KOPT-K1 (cell line): ENCODE data around the gene TRAF1.
"Not testable (repeated sequence)": the region's sequence is repeated elsewhere in the genome, so short reads cannot be mapped to it uniquely, and the experiment has no call there.

Experiments used
- H3K27ac ChIP-seq: fragments of 200-600 bp; sonication (generic); 2 replicates; pipeline ENCODE4 v1.5.1; 2016; ENCODE audit warnings: antibody characterized with exemption, mild to moderate bottlenecking, low read depth, low read length; ENCODE audit not compliant: poor library complexity, severe bottlenecking
- H3K36me3 ChIP-seq: fragments of 200-600 bp; sonication (generic); 2 replicates; pipeline ENCODE4 v1.5.1; 2017; ENCODE audit warnings: antibody characterized with exemption, mild to moderate bottlenecking, low read length, moderate library complexity; ENCODE audit not compliant: insufficient read depth
- H3K9me3 ChIP-seq: fragments of 200-600 bp; sonication (generic); 2 replicates; pipeline ENCODE4 v1.5.1; 2017; ENCODE audit warnings: antibody characterized with exemption, low read length, mild to moderate bottlenecking; ENCODE audit not compliant: insufficient read depth, poor library complexity, severe bottlenecking

The TRAF1 gene, protein sequence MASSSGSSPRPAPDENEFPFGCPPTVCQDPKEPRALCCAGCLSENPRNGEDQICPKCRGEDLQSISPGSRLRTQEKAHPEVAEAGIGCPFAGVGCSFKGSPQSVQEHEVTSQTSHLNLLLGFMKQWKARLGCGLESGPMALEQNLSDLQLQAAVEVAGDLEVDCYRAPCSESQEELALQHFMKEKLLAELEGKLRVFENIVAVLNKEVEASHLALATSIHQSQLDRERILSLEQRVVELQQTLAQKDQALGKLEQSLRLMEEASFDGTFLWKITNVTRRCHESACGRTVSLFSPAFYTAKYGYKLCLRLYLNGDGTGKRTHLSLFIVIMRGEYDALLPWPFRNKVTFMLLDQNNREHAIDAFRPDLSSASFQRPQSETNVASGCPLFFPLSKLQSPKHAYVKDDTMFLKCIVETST

DNA sequence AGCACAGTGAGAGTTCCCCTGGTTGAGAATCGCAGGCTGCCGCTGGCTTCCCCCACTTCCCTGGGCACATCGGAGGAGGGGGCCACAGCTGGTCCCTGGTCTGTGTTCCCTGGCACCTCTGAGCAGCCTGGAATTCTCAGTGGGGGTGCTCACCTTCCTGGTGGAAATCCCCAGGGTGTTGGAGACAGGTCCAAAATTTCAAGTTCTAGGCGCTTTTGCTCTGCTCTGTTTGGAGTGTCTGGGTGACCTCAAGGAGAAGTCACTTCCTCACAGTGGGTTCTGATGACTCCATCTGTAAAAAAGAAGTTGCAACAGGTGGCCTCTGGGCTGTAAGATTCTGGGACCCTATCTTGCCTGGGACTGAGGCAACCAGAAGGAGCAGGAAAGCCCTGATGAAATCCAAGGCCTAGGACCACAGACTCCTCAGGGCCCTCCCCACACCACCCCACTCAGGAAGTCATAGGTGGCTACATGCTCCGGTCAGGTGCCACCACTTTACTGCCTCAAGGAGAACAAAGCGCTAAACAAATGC lies at the start of gene TRAF1:
Gene TRAF1, minus strand, starts transcription at position 400 of the 532 bp plus-strand sequence. CDS start 721 bp downstream, outside the sequence.
- Histone ChIP-seq H3K9me3 (no peaks in the 10 kb centered on the region), H3K27ac (peak within 1 kb of the TSS; percentile 64), H3K36me3 (no peaks in the 10 kb centered on the region)

DNA sequence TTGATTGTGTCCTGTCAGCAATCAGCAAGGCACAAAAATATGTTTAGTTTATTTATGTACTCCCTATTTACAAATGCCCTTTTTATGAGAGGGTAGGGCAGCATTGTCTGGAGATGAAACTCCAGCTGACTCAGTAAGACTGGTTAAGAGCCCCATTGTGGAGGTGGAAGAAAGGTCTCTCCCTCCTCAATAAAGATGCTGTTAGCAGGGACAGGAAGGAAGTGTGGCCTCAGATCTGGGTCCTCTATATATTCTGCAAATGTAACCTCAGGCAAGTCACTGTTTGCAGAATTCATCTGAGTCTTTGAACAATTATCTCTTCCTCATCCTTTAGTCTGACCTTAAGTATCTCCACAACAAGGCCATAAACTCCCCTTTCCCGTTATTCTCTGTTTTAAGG lies 48.3 kb upstream of the TRAF1 start:
- no peaks in the 10 kb centered on the region for H3K36me3 ChIP-seq
- H3K27ac ChIP-seq, result peak overlapping the region; percentile 53
- no peaks in the 10 kb centered on the region for H3K9me3 ChIP-seq

DNA sequence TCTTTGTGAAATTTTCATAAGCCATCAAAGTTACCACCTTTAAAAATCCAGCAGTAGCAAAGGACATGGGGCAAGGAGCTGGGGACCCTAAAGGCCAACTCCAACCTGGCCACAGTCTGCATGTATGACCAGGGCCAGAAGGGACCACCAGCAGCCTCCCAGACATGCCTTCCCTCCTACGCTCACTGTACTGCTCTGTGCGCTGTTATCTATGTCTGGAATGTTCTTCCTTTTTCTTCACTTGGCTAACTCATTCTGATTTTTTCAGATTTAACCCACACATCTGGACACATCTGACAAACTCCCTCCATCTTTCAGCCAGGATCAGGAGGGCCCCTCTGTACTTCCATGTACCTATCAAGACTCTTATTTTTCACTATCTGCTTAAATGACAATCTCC lies 47.6 kb upstream of the TRAF1 start:
- H3K36me3 ChIP-seq, result no peaks in the 10 kb centered on the region
- no peaks in the 10 kb centered on the region for H3K9me3 ChIP-seq
- peak overlapping the region; percentile 53 for H3K27ac ChIP-seq

DNA sequence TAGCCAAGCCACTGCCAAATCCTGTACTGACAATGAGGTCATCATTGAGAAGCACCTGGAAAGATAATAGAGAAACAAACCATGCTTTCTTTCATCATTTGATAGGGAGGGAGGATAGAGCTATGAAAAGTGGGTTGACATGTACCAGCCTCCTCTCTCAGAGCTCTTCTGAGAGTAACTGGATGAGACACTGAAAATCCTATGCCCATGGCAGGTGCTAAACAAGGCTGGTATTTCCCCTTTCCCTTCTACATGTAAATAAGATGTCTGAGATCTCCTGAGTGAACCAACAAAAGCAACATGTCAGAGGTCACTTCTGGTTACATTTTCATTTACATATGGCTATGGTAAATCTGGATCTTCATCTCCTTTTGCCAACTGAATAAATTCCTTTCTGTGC lies 45.3 kb upstream of the TRAF1 start:
- no peaks in the 10 kb centered on the region for H3K36me3 ChIP-seq
- no peaks in the 10 kb centered on the region for H3K9me3 ChIP-seq
- H3K27ac ChIP-seq, result no peak overlapping the region

DNA sequence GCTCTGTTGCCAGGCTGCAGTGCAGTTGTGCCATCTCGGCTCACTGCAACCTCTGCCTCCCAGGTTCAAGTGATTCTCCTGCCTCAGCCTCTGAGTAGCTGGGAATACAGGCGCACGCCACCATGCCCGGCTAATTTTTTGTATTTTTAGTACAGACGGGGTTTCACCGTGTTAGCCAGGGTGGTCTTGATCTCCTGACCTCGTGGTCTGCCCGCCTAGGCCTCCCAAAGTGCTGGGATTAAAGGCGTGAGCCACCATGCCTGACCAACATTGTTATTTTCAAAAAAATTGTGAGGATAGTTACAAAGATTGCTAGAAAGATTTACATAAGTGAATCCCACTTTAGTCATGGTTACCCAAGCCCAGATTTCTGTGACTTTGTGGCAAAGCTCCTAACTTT lies 44.9 kb upstream of the TRAF1 start:
- H3K36me3 ChIP-seq, result not testable (repeated sequence)

DNA sequence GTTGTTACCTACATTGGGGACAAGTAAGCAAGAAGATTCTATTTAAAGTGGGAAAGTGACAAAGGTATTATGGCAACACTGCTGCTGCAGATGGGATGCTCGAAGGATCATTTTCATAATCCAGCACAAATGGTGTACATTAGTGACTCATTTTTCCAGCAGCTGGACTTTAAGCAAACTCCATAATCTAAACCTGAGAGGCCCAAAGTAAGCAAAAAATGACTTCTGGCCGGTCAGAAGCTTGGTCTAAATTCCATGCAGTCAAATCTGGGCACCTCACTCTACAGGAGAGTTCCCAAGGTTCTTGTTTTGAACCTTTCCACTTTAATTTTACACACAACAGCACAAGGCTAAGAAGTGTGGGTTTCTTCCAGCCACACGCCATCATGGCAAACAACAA lies 43.6 kb upstream of the TRAF1 start:
- no peaks in the 10 kb centered on the region for H3K36me3 ChIP-seq
- H3K9me3 ChIP-seq, result no peaks in the 10 kb centered on the region
- H3K27ac ChIP-seq, result no peak overlapping the region

More for the DNA sequence above, 44.9 kb upstream of the TRAF1 start:
- not testable (repeated sequence) for H3K9me3 ChIP-seq, H3K27ac ChIP-seq

DNA sequence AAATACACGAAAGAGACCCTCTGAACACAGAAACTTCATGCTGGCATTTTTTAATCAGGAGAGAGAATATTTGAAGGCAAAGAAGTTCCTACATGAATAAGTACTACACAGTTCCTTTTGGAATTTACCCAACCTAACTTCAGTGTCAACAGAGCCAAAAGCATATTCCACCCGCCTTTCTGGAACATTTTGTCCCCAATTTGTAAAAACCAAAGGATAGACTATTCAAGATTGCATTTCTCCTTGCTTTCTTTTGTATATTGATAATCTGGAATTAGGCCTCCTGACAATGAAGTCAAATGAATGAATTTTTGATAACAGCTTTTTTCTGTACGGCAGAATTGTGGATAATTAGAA lies 39.4 kb upstream of the TRAF1 start:
- Histone ChIP-seq H3K27ac (no peak overlapping the region), H3K36me3 (no peaks in the 10 kb centered on the region)

DNA sequence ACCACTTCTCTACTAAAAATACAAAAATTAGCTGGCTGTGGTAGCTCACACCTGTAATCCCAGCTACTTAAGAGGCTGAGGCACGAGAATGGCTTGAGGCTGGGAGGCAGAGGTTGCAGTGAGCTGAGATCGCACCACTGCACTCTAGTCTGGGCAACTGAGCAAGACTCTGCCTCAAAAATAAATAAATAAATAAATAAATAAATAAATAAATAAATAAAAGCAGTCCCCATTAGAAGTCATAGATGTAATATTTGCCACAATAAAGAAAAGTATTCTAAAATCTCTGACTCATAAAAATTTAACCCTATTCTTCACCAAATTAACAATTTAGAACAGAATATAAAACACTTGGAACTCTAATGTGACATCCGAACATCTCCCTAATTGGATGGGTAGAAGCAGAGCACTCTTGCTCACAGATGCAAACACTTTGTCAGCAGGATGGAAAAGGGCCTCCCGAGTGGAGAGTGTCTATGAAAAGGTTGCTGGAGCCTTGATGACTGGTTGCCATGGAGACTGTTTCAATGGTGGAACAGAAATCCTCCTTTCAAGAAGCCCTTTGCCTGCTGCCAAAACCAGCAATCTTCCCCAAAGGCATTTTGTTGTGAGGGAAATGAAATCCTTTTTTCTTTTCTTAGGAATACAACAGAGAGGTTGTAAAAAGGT lies 38.9 kb upstream of the TRAF1 start:
- H3K36me3 ChIP-seq, result no peaks in the 10 kb centered on the region
- no peaks in the 10 kb centered on the region for H3K9me3 ChIP-seq
- no peak overlapping the region for H3K27ac ChIP-seq

More for the DNA sequence above, 39.4 kb upstream of the TRAF1 start:
- H3K9me3 ChIP-seq, result no peaks in the 10 kb centered on the region

DNA sequence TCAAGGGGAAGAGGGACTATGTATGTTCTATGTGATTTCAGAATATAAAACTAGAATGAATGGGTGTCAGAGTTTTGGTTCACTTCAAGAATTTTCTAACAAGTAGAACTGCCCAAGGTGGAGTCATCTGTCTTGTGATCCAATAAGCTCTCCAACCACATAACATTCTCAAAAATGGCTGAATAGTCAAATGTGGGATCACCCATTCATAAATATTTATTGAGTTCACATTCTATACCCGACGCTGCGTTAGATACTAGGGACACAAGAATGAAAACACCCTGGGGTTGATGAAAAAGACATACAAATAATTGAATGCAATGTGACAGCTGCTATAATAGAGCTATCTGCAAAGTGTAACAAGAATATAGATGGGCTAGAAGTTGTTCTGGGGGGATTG lies 35.3 kb upstream of the TRAF1 start:
- Histone ChIP-seq H3K9me3 (no peaks in the 10 kb centered on the region), H3K27ac (no peak overlapping the region), H3K36me3 (no peaks in the 10 kb centered on the region)

DNA sequence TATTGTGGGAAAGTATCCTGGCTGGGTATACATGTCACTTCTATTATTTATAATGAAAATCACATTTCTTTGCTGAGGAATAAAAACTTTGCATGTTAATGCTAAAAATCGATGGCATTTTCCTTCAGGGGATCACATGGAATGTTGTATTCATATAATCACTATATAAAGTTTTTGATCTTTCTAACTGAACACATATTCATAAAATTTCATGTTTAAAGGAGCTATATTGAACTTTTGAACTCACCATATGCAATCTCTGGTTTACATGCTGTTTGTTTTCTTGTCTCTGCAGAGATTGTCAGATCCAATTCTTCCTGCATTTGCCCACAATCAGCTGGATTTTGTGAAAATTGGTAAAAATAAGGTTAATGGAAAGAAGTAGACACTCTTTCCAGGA lies 33.4 kb upstream of the TRAF1 start:
- Histone ChIP-seq H3K9me3 (no peaks in the 10 kb centered on the region), H3K36me3 (no peaks in the 10 kb centered on the region), H3K27ac (no peak overlapping the region)

DNA sequence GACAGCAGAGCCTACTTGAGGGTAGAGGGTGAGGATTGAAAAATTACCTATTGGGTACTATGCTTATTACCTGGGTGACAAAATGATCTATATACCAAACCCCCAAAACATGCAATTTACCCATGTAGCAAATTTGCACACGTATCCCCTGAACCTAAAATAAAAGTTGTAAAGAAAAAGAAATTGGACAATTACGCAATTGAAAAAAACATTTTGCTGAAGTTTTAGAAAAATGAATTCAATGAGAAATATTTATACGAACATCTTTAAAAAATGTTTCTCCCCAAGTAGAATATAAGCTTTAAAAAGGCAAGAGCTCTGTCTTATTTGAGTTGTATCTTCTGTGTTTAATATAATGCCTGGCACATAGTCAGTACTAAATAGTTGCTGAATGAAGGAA lies 30.3 kb upstream of the TRAF1 start:
- H3K27ac ChIP-seq, result no peak overlapping the region
- no peaks in the 10 kb centered on the region for H3K36me3 ChIP-seq
- no peaks in the 10 kb centered on the region for H3K9me3 ChIP-seq

DNA sequence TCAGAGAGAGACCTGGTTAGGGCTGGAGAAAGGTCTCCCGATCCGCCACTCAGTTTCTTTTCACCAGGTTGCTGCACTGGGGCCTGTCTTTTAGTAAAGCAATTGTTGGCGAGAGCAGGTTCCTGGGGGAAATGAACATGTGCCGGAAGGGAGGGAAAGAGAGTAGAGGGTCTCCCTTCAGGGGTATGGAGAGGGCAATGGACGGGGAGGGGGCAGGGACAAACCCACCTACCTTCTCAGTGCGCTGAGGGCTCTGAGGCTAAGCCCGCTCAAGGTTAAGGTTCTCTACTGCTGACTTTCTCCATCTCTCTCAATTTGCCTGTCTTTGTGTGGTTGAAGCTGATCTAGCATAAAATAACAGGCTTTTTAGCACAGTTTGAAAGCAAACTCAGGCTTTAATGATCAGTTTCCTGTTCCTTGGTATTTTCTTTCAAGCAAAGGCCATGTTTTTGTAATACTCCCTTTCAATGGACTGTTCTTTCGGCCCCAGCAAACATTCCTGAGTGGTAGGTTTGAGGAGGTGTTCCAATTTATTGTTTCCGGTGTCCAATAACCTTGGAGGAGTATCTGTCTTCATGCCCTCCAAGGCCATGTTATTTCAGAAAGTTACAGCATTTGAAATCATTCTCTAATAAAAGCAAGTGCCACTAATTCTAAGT lies 25.5 kb upstream of the TRAF1 start:
- Histone ChIP-seq H3K9me3 (no peaks in the 10 kb centered on the region), H3K36me3 (no peaks in the 10 kb centered on the region), H3K27ac (no peak overlapping the region)

DNA sequence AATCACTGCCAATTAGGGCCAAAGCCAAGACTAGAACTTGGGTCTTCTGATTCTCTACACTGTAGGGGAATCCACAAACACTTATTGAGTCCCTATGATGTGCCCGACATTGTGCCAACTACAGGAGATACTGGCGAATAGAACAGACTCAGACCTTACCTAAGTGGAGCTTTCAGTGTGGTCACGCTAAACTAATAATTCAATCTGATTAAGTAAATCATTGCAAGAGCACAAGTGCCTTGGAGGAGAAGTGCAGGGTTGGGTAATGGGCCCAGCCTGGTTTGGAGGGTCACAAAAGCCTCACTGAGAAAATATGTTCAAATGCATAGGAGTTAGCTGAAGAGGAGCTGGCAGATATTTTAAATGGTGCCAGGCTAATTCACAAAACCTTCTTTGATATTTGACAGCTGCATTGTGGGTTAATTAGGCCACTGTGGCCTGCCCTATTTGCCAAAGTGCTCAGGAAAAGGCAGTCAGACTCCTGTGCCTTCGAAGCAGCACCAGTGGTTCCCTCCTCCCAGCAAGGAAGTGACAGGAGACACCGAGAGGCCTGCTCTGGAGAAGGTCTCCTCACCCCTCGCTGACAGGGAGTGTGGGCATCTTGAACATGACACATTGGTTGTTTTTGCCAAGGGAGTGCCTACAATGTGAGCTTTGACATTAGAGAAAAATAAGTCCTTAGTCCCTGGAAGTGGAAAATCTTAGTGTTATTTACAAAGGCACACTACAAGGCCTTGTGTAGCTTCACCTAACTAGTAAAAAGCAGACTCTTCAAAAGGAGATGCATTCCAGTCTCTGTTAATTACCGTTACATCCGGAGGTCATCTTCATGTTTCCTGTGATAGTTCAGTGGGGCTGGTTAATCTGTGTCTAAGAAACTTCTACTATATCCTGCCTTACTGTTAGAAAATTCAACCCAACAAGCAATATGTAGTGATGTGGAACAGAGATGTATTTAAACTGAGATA lies 24.1 kb upstream of the TRAF1 start:
- no peak overlapping the region for H3K27ac ChIP-seq
- H3K36me3 ChIP-seq, result no peaks in the 10 kb centered on the region
- no peaks in the 10 kb centered on the region for H3K9me3 ChIP-seq

DNA sequence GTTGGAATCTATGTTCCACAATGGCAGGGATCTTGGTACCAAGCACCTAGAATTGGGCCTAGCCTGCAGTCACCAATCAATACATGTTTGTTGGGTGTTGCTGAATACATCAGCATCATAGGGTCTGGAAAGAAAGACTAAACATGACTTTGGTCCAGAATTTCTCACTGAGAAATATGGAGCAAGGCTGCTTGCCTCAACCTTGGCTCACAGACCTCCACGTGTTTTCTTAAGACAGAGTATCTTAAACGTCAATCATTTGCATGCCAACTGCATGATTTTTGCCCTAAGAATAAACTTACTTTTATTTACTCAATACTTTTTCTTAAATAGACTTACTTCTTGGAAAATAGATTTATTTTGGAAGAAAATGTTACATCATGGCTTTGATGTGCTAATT lies 22.7 kb upstream of the TRAF1 start:
- Histone ChIP-seq H3K9me3 (no peaks in the 10 kb centered on the region), H3K36me3 (no peaks in the 10 kb centered on the region), H3K27ac (no peak overlapping the region)
